GM19452 (cell line): Measurements from ENCODE around the gene KIF26A.

Experiments used
- ATAC-seq: cut with Tn5 transposase; IDR thresholded peaks from one replicate; pipeline ENCODE4 v1.9.1; 2021; ENCODE audit not compliant: unreplicated experiment

Gene KIF26A

DNA sequence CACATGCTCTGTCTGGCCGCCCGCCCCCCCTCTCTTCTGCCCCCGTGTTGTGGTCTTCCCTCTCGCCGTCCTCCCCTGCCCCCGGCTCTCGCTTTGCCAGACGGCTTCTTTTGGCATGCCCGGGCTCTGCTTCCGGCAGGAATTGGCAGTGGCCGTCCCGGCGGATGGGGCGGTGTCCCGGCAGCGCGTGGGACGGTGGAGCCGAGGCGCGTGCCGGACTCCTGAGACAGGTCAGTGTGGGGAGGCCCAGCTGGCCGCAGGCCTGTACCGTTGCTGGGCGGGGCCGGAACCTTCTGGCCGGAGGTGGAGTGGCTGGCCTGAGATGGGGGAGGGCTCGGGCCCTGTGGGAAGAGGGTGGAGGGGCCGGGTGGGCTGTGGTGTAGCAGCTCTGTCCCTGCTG, 17.1 kb downstream of the KIF26A start:
- no peak for ATAC-seq

- no peak for ATAC-seq
Measured at GRCh38 chr14:104156142-104156541, 17.8 kb downstream of the KIF26A start.

GRCh38 chr14:104157016-104157928, 18.9 kb downstream of the KIF26A start:
- no peak for ATAC-seq

DNA sequence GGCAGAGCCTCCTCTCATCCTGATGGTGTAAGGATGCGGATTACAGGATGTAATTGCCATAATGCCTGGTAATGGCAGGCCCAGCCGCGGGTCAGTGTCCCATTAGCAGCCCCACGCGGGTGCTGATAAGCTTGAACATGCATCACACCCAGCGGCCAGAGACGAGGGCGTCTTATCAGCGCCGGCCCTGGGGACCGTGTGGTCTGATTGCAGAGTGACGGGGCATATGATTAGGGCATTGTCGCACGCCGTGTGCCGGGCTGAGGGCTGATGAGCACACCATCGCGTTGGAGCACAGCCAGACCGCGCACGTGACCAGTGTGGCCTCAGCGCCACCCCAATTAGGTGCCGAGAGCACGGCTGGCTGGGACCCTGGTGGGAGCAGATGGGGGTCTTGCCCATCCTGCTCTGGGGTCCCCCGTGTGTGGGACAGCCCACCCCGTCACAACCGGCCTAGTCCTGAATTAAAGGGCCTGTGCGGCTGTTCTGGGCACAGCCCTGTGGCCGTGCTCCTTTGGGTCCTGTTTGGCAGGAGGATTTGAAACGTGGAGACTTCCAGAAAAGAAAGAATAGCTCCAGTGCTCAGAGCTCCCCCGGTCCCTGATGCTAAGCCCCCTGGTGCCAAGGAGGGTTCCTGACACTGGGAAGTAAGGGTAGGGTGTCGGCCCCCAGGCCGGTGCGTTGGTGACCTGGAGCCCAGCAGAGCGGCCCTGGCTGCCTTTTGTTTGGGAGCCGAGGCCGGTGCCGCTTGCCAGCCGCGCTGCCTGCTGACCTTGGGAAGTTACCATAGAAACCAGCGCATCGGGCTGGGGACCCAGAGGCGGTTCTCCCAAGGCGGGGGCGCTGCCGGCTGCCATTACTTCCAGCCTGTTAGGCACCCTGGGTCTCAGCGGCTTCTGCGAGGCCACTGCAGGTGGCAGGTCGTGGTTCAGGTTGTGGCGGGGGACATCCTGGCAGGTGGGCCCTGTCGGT, 20.7 kb downstream of the KIF26A start:
- ATAC-seq = no peak

- no peak for ATAC-seq
Measured at GRCh38 chr14:104159990-104160389, 21.6 kb downstream of the KIF26A start.

- ATAC-seq = no peak
Measured at GRCh38 chr14:104161602-104162367, 23.4 kb downstream of the KIF26A start.

GRCh38 chr14:104162495-104162894, 24.1 kb downstream of the KIF26A start:
- no peak for ATAC-seq

GRCh38 chr14:104163541-104163940, 25.2 kb downstream of the KIF26A start:
- ATAC-seq = no peak

DNA sequence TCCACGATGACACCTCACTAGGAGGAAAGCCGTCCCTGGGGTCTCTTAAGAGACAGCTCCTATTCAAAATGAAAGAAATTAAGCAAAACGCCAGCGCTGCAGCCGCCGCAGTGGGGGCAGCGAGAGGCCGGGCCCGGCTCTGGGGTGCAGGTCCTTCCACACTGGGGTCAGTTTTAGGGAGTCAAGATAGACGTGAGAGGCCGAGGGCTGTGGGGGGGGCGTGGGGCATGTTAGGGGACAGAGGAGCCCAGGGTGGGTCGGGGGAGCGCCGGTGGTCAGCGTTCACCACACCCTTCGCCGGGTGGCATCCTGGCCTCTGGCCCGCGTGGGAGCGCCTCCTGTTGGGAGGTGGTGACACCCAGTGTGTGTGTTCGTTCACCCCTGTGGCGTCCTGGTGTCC, 25.7 kb downstream of the KIF26A start:
- ATAC-seq = no peak

GRCh38 chr14:104164512-104164911, 26.1 kb downstream of the KIF26A start:
- ATAC-seq = no peak

DNA sequence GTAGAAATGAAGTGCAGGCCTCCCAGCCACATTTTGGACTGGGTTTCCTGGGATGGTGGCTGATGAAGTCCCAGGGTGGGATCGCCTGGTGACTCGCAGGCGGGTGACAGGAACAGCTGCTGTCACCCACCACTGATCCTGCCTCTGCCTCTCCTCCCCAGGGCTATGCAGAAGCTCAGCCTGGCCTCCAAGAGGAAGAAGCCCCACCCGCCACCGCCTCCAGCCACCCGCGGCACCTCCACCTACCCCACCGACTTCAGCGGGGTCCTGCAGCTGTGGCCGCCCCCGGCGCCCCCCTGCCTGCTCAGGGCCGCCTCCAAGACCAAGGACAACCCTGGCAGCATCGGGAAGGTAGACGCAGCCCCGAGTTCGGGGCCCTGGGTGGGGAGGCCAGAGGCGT, 28.3 kb downstream of the KIF26A start:
- no peak for ATAC-seq

- ATAC-seq = no peak
Measured at GRCh38 chr14:104168603-104169002, 30.2 kb downstream of the KIF26A start.

DNA sequence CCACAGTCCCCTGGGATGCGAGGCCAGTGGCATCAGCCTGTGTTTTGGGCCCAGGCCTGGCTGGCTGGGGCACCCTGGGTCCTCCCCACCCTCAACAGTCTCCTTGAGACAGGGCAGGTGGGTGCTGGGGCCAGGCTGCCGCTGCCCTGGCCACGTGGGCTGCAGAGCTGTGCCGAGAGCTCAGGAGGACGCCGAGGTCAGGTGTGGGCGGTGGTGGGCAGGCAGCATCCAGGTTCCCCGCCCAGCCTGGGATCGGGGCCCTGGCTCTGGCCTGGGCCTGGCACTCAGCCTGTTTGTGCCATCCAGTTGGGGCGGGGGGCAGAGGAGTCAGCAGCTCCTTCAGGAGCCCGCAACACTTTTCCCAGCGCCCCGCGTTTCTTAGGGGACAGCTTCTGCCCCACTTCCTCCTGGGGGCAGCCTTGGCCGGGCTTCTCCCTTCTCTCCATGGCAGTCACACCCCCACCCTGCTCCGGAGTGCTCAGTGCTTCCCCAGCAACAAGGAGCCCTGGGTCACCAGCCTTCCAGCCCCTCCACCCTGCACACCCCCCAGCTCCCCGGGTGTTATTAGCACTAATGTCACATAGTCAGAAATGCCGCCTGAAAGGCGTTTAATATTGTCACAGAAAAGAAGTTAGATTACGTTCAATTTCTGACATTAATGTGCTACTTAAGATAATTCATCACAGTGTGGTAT, 30.8 kb downstream of the KIF26A start:
- no peak for ATAC-seq

GRCh38 chr14:104169699-104170479, 31.5 kb downstream of the KIF26A start:
- no peak for ATAC-seq

GRCh38 chr14:104171029-104171697, 32.8 kb downstream of the KIF26A start:
- ATAC-seq = no peak

- no peak for ATAC-seq
Measured at GRCh38 chr14:104171895-104172294, 33.5 kb downstream of the KIF26A start.

DNA sequence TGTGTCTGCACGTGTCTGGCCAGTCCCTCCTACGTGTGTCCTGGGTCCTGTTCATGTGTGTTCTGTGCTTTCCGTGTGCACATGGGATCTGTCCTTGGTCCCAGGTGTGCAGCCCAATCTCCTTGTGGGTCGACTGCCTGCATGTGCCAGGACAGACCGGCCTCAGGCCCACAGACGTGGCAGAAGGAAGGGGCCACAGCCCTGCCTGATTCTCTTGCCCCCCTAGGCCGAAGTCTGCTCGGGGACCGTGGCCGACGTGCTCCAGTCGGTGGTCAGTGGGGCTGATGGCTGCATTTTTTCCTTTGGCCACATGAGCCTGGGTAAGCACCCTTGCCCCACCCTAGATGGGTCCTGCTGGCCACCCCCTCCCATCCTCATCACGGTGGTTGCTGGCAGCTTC, 34.0 kb downstream of the KIF26A start:
- no peak for ATAC-seq

GRCh38 chr14:104172880-104173279, 34.5 kb downstream of the KIF26A start:
- ATAC-seq = no peak

GRCh38 chr14:104174051-104174450, 35.7 kb downstream of the KIF26A start:
- ATAC-seq = no peak
